Body of pancreas (tissue), 4 donors: Measurements from ENCODE around the gene CDCA3.

Experiments used
- CTCF ChIP-seq, 7 experiments: fragments of 450-650 bp in 4 of 7; fragments of 200-600 bp in 3 of 7; sonication (generic) in 3 of 7; IDR thresholded peaks; one replicate each; pipeline ENCODE4 v1.5.1; 2016 to 2019; ENCODE audit warnings: antibody characterized with exemption in 7 of 7
- POLR2A ChIP-seq, 3 donors: fragments of 450-650 bp; IDR thresholded peaks; one replicate each; pipeline ENCODE4 v1.6.1; 2016; ENCODE audit warnings: antibody characterized with exemption in 3 of 3, mild to moderate bottlenecking in 2 of 3

- no peak for TF ChIP-seq CTCF (IDR thresholded peaks at IDR 0.05)
- TF ChIP-seq POLR2A (IDR thresholded peaks at IDR 0.05), result no peak
Measured at GRCh38 chr12:6822426-6823135, 28.5 kb downstream of the CDCA3 start.
